GM12878 (cell line): Measurements from ENCODE around the gene DISC1. TPM values are rescaled to one million over a fixed set of nuclear protein-coding genes. Genes with fewer than 3 reads are reported as not detected.

Experiments
- ATAC-seq: fragments of 200-7000 bp; cut with Tn5 transposase; 3 replicates; pipeline ENCODE4 v1.9.1; 2020; ENCODE audit warnings: mild to moderate bottlenecking, moderate library complexity
- BruUV-seq: library from RNA; stranded (reverse); fragments of 400-500 nt; replicated peaks from 2 replicates; lab custom pipeline; 2021; lab: Mats Ljungman, UMichigan
- CTCF ChIA-PET: fragments of 300-600 bp; sonication (Branson Sonifier 250); formaldehyde crosslinking; extraction: SDS; loops from one replicate; lab custom pipeline; 2021; ENCODE audit warnings: inconsistent platforms; lab: Yijun Ruan, JAX
- POLR2A ChIA-PET: fragments of 350-600 bp; formaldehyde crosslinking; extraction: SDS; loops from one replicate; lab custom pipeline; 2021; ENCODE audit warnings: inconsistent platforms; lab: Charles Lee
- RAD21 ChIA-PET: fragments of 300-600 bp; sonication (Branson Sonifier 250); formaldehyde crosslinking; loops from one replicate; lab custom pipeline; 2023; ENCODE audit warnings: antibody characterized with exemption; ENCODE audit not compliant: unreplicated experiment; lab: Charles Lee
- SMC1A ChIA-PET: fragments of 300-600 bp; sonication (Branson Sonifier 250); formaldehyde crosslinking; loops from one replicate; lab custom pipeline; 2023; ENCODE audit not compliant: unreplicated experiment, uncharacterized antibody; lab: Charles Lee
- DNase-seq: peaks from one replicate; pipeline ENCODE4 v3.0.0-alpha.2; 2011; ENCODE audit warnings: low read depth, low spot score
- FAIRE-seq: peaks from 3 replicates; lab custom pipeline; 2011; peaks lifted over from hg19 to GRCh38; lab: Jason Lieb, UNC
- H2AFZ ChIP-seq: 2 replicates; pipeline ENCODE4 v1.6.0; 2011; ENCODE audit warnings: low read depth, low read length, control low read depth; ENCODE audit not compliant: control insufficient read depth
- H3K27ac ChIP-seq: 2 replicates; pipeline ENCODE4 v1.5.1; 2011; ENCODE audit warnings: control low read depth; ENCODE audit not compliant: control insufficient read depth, insufficient read depth
- H3K27me3 ChIP-seq, 2 experiments: replicated peaks in 1 of 2; 2 replicates each; pipeline versions ENCODE4 v1.6.0 to v1.6.1; 2011; ENCODE audit warnings: low read length in 1 of 2; ENCODE audit not compliant: control insufficient read depth in 2 of 2, insufficient read depth in 2 of 2
- H3K36me3 ChIP-seq, 2 experiments: 2 replicates each; pipeline ENCODE4 v1.5.1; 2011; ENCODE audit warnings: low read length in 1 of 2; ENCODE audit not compliant: control insufficient read depth in 2 of 2, insufficient read depth in 2 of 2
- H3K4me1 ChIP-seq: 2 replicates; pipeline ENCODE4 v1.6.1; 2011; ENCODE audit warnings: mild to moderate bottlenecking, low read length, moderate library complexity, mixed read lengths; ENCODE audit not compliant: control insufficient read depth, insufficient read depth
- H3K4me2 ChIP-seq: 2 replicates; pipeline ENCODE4 v1.6.0; 2011; ENCODE audit warnings: control low read depth; ENCODE audit not compliant: control insufficient read depth, insufficient read depth
- H3K4me3 ChIP-seq: fragments of 200-600 bp; sonication (generic); 2 replicates; pipeline ENCODE4 v1.5.1; 2016
- H3K79me2 ChIP-seq: 2 replicates; pipeline ENCODE4 v1.6.0; 2011; ENCODE audit warnings: low read length; ENCODE audit not compliant: control insufficient read depth, insufficient read depth
- H3K9ac ChIP-seq: 2 replicates; pipeline ENCODE4 v1.8.0; 2011; ENCODE audit warnings: low read length, control low read depth, mixed read lengths; ENCODE audit not compliant: control insufficient read depth, insufficient read depth
- H3K9me3 ChIP-seq: replicated peaks from 3 replicates; pipeline ENCODE4 v1.5.1; 2011; ENCODE audit warnings: mild to moderate bottlenecking, low read length; ENCODE audit not compliant: control insufficient read depth, insufficient read depth
- H4K20me1 ChIP-seq: 2 replicates; pipeline ENCODE4 v1.6.0; 2011; ENCODE audit not compliant: control insufficient read depth, insufficient read depth
- BMI1 ChIP-seq: fragments of 450-650 bp; IDR thresholded peaks from 2 replicates; pipeline ENCODE4 v1.6.1; 2016; ENCODE audit warnings: mild to moderate bottlenecking, moderate library complexity, borderline replicate concordance
- PAX8 ChIP-seq: fragments of 450-650 bp; IDR thresholded peaks from 2 replicates; pipeline ENCODE4 v1.6.1; 2017; ENCODE audit warnings: mild to moderate bottlenecking, moderate library complexity
- PKNOX1 ChIP-seq: fragments of 450-650 bp; IDR thresholded peaks from 2 replicates; pipeline ENCODE4 v1.6.1; 2016; ENCODE audit warnings: mild to moderate bottlenecking
- RAD21 ChIP-seq: IDR thresholded peaks from 2 replicates; pipeline ENCODE4 v1.6.1; 2011; ENCODE audit warnings: mild to moderate bottlenecking, low read depth, low read length, moderate library complexity; ENCODE audit not compliant: insufficient read depth
- SP1 ChIP-seq: IDR thresholded peaks from one replicate; pipeline ENCODE4 v1.6.1; 2011; ENCODE audit warnings: low read depth, low read length
- WGBS: methylation state at CpG from one replicate; pipeline ENCODE4 v1.1.6; 2016; ENCODE audit warnings: low lambda C conversion rate; ENCODE audit not compliant: insufficient replicate concordance, insufficient coverage; ENCODE audit errors: missing lambda C conversion rate; 5-methylcytosine and 5-hydroxymethylcytosine counted together
- in situ Hi-C: fragments of 300-500 bp; cut with MboI; formaldehyde crosslinking; loops from 9 replicates; pipeline ENCODE4 v1.14.3; 2018; ENCODE audit warnings: mixed read lengths
- intact Hi-C: fragments of 100-400 bp; cut with micrococcal nuclease; formaldehyde crosslinking; loops from one replicate; pipeline ENCODE4 v1.14.2; 2022; ENCODE audit not compliant: unreplicated experiment
- polyA plus RNA-seq, 11 experiments: library from polyadenylated mRNA; depleted of rRNA in 4 of 11; unstranded in 6 of 11; stranded (reverse) in 5 of 11; fragments of >200 nt; fragmentation: Nextera tagmentation in 4 of 11; fragmentation: Illumina TruSeq in 1 of 11; extraction: Ambion mirVana in 4 of 11; extraction: Trizol in 1 of 11; gene quantifications; 1 replicate in 1 of 11; 2 replicates in 10 of 11; pipeline versions ENCODE4 v1.2.1 to v1.2.3, GENCODE V29; 2011 to 2016; ENCODE audit warnings: inconsistent platforms in 2 of 11, missing spikeins in 2 of 11, low read depth in 1 of 11
- total RNA-seq, 4 experiments: library from RNA; depleted of rRNA in 3 of 4; stranded (reverse); fragments of >200 nt in 3 of 4; fragmentation: Illumina TruSeq in 1 of 4; extraction: Trizol in 1 of 4; gene quantifications; 2 replicates each; pipeline versions ENCODE4 v1.2.1 to v1.2.3, GENCODE V29; 2013 to 2021

DISC1 gene
- total and polyA plus RNA-seq, 10 of the 15 experiments (the other 5 are each of a cell fraction or from before 2014, with no cell fraction given) = 0.05 to 0.72 (median 0.19) TPM; not detected in 1

GRCh38 chr1:231715816-231716722 is 89.5 kb downstream of the DISC1 start:
- Histone ChIP-seq H3K27me3 (peaks cover 0 to 4% of the 10 kb centered on the region in 2 experiments; a peak in 2 of 4 replicates), H3K9me3 (no peaks in the 10 kb centered on the region), H3K4me1 (no peaks in the 10 kb centered on the region), H3K36me3 (no peaks in the 10 kb centered on the region), H4K20me1 (no peaks in the 10 kb centered on the region), H3K4me2 (no peak overlapping the region), H2AFZ (no peak overlapping the region), H3K9ac (no peak overlapping the region), H3K79me2 (no peaks in the 10 kb centered on the region), H3K4me3 (no peak overlapping the region), H3K27ac (no peak overlapping the region)
- DNase-seq (no peak), ATAC-seq (no peak), FAIRE-seq (no peak)
- no TSS peak for BruUV-seq
- ChIA-PET RAD21 (interaction anchor here (0.7 kb wide), 1 partner anchor 461 kb away, joined by 3 read pairs; no protein-coding TSS in a partner anchor), SMC1A (interaction anchor here (0.6 kb wide), 1 partner anchor 113 kb away, joined by 3 read pairs; no protein-coding TSS in a partner anchor), POLR2A (no interaction called here), CTCF (interaction anchor here (0.7 to 0.9 kb wide), 2 partner anchors 19 to 52 kb away, joined by 3 read pairs; no protein-coding TSS in a partner anchor)
- in situ Hi-C loops (no loop called here), intact Hi-C loops (no loop called here)
- TF ChIP-seq PKNOX1 = no peak
- TF ChIP-seq SP1 = no peak
- no peak for TF ChIP-seq PAX8
- TF ChIP-seq BMI1 = no peak
- no peak for TF ChIP-seq RAD21
- WGBS = 19% methylated on average over 8 of the region's 8 CpGs
